Activated naive CD8-positive, alpha-beta T cell (primary cell): ENCODE data around the gene A3GALT2.

Experiments
- H3K27ac Mint-ChIP-seq: one replicate; pipeline ENCODE4 v1.8.0; 2021; ENCODE audit warnings: mixed read lengths
- H3K27me3 Mint-ChIP-seq: one replicate; pipeline ENCODE4 v1.8.0; 2021; ENCODE audit warnings: mixed read lengths
- H3K36me3 Mint-ChIP-seq: one replicate; pipeline ENCODE4 v1.8.0; 2021; ENCODE audit warnings: mixed read lengths
- H3K4me1 Mint-ChIP-seq: one replicate; pipeline ENCODE4 v1.8.0; 2021; ENCODE audit warnings: low read depth, mixed read lengths
- H3K4me3 Mint-ChIP-seq: one replicate; pipeline ENCODE4 v1.8.0; 2021; ENCODE audit warnings: mild to moderate bottlenecking, mixed read lengths
- H3K9me3 Mint-ChIP-seq: one replicate; pipeline ENCODE4 v1.8.0; 2021; ENCODE audit warnings: low read depth, mixed read lengths

A3GALT2 gene

DNA sequence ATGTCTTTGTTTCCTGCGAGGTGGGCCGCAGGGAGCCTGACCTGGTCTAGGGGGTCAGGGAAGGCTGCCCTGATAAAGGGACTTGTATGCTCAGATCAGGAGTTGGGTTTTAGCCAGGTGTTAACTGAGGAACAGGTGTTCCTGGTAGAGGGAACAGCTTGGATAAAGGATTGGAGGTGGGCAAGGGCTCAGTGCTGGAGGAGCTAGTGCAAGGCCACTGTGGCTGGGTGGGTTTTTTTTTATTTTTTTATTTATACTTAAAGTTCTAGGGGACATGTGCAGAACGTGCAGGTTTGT, 31.1 kb downstream of the A3GALT2 start:
- peaks cover 12% of the 10 kb centered on the region for H3K36me3 Mint-ChIP-seq
- H3K4me1 Mint-ChIP-seq = peaks cover 2% of the 10 kb centered on the region
- no peaks in the 10 kb centered on the region for H3K27me3 Mint-ChIP-seq
- H3K4me3 Mint-ChIP-seq = no peak overlapping the region
- H3K9me3 Mint-ChIP-seq = no peaks in the 10 kb centered on the region
- H3K27ac Mint-ChIP-seq = no peak overlapping the region

DNA sequence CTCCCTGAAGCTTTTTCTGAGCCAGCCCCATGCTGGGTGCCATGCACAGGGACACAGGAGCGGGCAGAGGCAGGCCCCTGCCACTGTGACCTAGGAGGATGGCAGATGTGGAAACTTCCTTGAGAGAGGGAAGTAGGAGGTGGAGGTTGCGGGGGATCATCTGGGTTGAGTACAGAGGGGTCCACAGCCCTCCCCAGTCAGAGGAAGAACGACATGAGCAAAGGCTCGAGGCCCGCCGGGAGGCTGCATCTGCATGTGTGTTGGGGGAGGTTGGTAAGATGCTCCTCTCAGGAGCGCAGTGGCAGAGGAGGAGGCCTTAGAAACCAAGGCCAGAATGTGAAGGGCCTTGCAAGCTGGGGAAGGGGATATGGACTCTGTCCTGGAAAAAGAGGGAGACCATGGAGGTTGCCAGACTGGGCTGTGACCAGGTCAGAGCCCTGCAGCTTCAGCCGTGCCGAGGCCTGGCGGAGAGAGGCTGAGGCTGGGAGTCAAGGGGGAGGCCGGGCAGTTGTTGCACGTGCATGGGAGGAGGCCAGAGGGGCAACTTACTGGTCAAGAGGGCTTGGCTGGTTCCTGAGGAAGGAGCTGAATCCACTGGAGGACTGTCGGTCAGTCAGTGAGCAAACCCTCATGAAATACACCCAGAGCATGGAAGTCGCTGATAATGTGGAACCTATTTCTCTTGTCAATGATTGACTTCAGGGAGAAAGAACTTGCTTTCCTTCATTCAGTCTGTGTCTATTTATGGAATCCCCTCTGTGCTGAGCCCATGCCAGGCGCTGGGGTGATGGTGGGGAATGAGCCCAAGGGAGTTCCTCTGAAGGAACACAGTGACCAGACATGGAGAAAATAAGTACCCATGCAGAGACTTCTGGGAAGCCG, 31.7 kb downstream of the A3GALT2 start:
- no peaks in the 10 kb centered on the region for H3K27me3 Mint-ChIP-seq
- H3K9me3 Mint-ChIP-seq = no peaks in the 10 kb centered on the region
- peaks cover 2% of the 10 kb centered on the region for H3K4me1 Mint-ChIP-seq
- H3K36me3 Mint-ChIP-seq = peaks cover 14% of the 10 kb centered on the region
- no peak overlapping the region for H3K4me3 Mint-ChIP-seq
- H3K27ac Mint-ChIP-seq = no peak overlapping the region

DNA sequence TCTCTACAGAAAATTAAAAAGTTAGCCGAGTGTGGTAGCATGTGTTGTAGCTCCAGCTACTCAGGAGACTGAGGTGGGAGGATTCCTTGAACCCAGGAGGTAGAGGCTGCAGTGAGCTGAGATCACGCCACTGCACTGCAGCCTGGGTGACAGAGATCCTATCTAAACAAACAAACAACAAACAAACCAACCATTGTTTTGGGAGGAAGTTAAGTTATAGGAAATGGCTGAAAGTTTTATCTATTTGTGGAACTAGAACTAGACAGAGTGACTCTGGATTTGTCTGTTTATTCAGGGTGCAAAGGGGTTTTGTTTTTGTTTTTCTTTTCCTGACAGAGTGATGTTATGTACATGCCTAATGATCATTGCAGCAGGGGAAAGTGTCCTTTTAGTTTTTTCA, 33.6 kb downstream of the A3GALT2 start:
- Mint-ChIP-seq H3K4me1 (peaks cover 2% of the 10 kb centered on the region), H3K27ac (no peak overlapping the region), H3K9me3 (no peaks in the 10 kb centered on the region), H3K27me3 (no peaks in the 10 kb centered on the region), H3K4me3 (no peak overlapping the region), H3K36me3 (peaks cover 16% of the 10 kb centered on the region)

DNA sequence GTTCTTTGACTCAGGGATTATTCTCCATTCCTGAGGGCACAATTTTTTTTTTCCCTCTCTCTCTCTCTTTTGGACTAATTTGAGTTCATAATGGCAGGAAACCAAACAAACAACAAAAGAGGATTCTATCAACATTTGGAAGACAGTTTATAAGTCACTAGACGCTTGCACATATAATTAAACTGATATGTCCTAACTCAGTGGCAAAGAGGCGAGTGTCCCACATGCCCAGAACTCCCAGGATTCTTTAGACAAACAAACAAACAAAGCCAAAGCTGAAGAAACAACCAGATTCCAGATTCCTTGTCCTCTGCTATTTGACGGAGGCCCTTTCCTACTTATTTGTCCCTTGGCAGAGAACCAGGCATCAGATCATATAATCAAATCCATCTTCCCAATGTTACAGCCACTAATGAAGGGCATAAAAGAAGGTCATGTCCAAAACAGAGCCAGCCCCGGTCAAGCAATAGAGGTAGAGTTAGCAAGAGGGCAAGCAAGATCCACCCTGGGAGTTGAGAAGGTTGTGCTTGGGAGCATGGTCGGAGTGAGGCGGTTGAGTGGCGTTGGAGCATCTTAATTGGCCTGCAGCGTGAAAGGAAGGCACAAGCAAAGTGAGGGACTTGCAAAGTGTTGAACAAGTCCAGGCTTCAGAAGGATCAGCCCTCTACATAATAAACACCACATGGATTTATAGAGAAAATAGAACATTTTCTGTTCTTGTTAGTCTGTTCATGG, 34.3 kb downstream of the A3GALT2 start:
- no peaks in the 10 kb centered on the region for H3K27me3 Mint-ChIP-seq
- H3K4me3 Mint-ChIP-seq = no peak overlapping the region
- no peak overlapping the region for H3K27ac Mint-ChIP-seq
- no peaks in the 10 kb centered on the region for H3K9me3 Mint-ChIP-seq
- H3K4me1 Mint-ChIP-seq = peaks cover 2% of the 10 kb centered on the region
- peaks cover 18% of the 10 kb centered on the region for H3K36me3 Mint-ChIP-seq

DNA sequence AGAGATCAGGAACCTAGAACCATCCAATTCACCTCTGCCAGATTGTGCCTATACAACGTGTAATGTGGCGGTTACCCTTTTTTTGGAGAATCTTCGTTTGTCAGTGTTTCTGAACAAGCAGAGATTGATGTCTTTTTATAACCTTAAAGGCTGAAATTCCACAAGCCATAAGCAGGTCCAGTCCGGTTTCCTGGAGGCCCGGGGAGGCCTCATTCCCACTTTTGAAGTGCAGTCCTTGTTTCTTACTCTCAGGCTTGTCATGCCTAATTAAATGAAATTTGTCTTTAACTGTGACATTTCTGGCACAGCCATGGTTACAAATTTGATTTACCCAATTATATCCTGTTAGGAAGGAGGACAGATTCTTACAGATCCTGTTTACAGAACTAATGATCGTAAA, 36.8 kb downstream of the A3GALT2 start:
- Mint-ChIP-seq H3K27ac (no peak overlapping the region), H3K4me1 (peaks cover 2% of the 10 kb centered on the region), H3K4me3 (no peak overlapping the region), H3K9me3 (no peaks in the 10 kb centered on the region), H3K36me3 (peaks cover 11% of the 10 kb centered on the region), H3K27me3 (no peaks in the 10 kb centered on the region)

DNA sequence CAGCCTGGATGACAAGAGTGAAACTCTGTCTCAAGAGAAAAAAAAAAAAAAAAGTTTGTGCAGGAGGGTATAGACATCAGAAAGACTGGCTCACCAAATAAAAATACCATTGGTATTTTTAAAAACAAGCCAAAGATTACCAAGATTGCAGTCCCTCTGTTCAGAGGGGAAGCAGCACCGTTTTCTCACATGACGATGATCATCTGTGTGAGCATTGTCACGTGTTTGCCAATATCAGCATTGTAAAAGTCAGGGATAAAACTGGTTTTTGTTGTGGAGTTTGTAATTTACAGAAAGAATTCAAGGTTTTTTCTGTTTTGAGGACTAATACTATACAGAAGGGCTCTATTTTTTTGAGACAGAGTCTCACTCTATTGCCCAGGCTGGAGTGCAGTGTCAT, 38.1 kb downstream of the A3GALT2 start:
- Mint-ChIP-seq H3K9me3 (no peaks in the 10 kb centered on the region), H3K27me3 (no peaks in the 10 kb centered on the region), H3K27ac (no peak overlapping the region), H3K36me3 (peaks cover 8% of the 10 kb centered on the region), H3K4me3 (no peak overlapping the region), H3K4me1 (peaks cover 2% of the 10 kb centered on the region)

DNA sequence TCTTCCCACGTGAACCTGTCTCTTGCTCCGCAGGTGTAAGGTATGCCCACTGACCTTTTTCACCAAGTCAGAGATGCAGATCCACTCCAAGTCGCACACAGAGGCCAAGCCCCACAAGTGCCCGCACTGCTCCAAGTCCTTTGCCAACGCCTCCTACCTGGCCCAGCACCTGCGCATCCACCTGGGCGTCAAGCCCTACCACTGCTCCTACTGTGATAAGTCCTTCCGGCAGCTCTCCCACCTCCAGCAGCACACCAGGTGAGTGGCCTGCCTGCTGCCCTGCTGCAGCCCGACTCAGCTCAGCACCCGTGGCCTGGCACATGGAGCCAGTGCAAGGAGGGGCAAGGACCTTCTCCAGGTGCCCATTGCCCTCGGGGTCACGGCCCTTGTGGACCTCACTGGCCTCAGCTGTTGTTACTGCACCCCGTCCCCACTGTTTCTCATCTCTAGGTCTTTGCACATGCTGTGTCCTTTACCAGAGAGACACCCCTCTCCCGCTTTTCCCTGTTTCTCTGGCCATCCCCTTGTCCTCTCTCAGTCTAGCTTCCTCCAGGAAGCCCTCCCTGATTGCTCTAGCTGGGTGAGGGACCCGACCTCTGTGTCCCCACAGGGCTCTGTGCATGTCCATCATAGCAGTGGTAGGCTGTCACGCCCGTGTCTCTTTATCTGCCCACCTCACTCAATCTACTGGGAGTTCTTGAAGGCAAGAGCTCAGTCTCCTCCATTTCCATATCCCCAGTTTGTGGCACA, 39.2 kb downstream of the A3GALT2 start:
- Mint-ChIP-seq H3K27ac (no peak overlapping the region), H3K4me3 (no peak overlapping the region), H3K27me3 (no peaks in the 10 kb centered on the region), H3K4me1 (peaks cover under 1% of the 10 kb centered on the region), H3K9me3 (no peaks in the 10 kb centered on the region), H3K36me3 (peaks cover 7% of the 10 kb centered on the region)

DNA sequence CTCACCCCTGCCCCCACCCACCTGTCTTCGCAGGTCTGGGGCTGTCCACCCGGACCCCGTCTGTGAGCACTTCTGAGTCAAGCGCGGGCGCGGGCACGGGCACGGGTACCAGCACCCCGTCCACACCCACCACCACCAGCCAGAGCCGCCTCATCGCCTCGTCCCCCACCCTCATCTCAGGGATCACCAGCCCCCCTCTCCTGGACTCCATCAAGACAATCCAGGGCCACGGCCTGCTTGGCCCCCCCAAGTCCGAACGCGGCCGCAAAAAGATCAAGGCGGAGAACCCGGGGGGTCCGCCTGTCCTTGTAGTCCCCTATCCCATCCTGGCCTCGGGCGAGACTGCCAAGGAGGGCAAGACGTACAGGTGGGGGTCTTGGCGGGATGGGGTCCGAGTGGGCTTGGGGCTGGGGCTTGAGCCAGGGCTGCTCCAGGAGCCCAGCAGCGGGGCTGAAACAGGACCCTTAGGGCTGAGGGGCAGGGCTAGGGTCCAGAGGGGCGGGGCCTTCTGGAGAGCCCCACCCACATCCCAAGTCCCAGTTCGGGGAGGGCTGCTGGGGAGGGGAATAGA, 40.7 kb downstream of the A3GALT2 start:
- H3K4me1 Mint-ChIP-seq = no peaks in the 10 kb centered on the region
- H3K9me3 Mint-ChIP-seq = no peaks in the 10 kb centered on the region
- no peak overlapping the region for H3K4me3 Mint-ChIP-seq
- no peaks in the 10 kb centered on the region for H3K27me3 Mint-ChIP-seq
- no peak overlapping the region for H3K27ac Mint-ChIP-seq
- H3K36me3 Mint-ChIP-seq = peaks cover 6% of the 10 kb centered on the region

DNA sequence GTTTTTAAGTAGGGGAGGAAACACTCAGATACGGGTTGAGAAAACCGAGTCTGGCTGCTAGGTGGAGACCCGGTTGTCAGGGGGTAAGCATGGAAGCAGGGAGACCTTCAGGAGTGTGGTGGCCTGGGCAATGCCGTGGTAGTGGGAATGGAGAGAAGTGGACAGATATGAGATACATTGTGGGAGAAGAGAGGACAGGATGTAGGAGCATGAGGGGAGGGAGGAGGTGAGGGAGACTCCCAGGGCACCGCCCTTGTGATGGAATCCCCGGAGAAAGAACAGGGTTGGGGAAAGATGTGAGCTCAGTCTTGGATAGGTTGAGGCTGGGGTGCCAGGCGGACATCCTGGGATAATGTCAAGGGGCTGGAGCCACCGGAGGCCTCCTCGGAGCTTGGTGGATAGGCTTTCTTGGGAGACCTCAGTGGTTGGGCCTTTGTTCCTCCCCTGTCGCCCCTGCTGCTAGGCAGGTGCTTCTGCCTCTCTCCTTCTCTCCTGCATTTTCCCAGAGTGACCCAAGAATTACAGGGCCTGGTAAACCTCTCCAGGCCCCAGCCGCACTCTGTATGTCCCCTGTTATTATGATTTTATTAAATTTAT, 43.3 kb downstream of the A3GALT2 start:
- Mint-ChIP-seq H3K27me3 (no peaks in the 10 kb centered on the region), H3K4me1 (peaks cover 10% of the 10 kb centered on the region), H3K9me3 (no peaks in the 10 kb centered on the region), H3K36me3 (peaks cover 2% of the 10 kb centered on the region), H3K4me3 (no peak overlapping the region), H3K27ac (no peak overlapping the region)

DNA sequence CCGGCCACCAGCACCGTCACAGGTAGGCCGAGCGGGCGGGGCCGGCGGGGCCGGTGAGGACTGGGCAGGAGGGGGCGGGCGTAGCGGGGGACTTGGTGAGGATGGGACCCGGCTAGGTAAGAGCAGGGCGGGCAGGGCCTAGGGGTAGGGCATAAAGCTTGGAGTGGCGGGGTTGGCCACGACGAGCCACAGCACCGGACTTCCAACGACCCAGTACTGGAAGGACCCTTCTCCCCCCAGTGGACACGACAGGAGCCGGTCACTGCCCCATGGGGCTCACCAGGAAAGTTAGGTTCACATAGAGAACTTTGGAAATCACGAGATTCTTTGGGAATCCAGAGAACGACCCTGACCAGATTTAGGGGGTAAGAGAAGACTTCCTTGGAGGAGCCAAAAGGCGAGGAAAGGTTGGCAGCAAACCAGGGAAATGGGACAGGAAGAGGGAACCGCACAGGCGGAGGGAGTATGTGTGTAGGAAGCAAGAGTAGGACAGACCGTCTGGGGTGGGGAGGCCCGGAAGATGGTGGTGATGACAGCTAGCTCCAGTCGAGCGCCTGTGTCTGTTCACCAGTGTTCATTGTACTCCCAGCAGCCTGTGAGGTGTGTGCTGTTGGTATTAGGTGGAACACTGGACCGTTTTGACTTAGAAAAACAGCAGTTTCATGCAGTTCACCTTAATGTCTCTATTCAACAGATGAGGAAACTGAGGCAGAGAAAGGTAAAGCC, 44.2 kb downstream of the A3GALT2 start:
- no peaks in the 10 kb centered on the region for H3K36me3 Mint-ChIP-seq
- H3K9me3 Mint-ChIP-seq = no peaks in the 10 kb centered on the region
- H3K27me3 Mint-ChIP-seq = no peaks in the 10 kb centered on the region
- H3K27ac Mint-ChIP-seq = no peak overlapping the region
- peaks cover 14% of the 10 kb centered on the region for H3K4me1 Mint-ChIP-seq
- H3K4me3 Mint-ChIP-seq = no peak overlapping the region

DNA sequence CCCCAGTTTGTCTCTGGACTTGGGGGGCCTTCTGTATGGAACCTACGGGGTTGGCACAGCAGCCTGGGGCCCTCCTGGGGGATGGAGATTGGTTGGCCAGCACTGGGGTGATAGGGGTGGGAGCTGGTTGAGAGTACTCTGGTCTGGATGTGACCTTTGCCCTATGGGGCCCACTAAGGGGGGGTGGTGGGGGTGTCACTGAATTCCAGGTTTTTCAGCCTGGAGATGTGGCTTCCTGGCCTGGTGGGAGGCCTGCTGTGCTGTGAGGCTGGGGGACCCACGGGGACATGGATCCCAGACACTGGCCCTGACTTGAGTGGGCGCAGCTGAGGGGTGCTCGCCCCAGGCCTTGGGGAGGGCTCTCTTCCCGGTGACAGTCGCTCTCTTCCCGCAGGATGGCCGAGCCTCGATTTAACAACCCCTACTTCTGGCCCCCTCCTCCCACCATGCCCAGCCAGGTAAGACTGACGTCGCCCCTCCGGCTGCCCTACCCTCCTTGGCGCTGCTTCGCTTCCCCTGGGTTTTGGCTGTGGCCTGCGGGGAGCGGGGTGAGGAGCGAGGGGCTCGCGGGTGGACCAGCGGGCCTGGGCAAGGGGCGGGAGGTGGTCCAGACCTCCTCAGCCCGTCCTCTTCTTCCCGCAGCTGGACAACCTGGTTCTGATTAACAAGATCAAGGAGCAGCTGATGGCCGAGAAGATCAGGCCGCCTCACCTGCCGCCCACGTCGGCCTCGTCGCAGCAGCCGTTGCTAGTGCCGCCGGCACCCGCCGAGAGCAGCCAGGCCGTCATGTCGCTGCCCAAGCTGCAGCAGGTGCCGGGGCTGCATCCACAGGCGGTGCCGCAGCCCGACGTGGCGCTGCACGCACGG, 45.0 kb downstream of the A3GALT2 start:
- Mint-ChIP-seq H3K36me3 (no peaks in the 10 kb centered on the region), H3K4me3 (no peak overlapping the region), H3K27ac (no peak overlapping the region), H3K9me3 (no peaks in the 10 kb centered on the region), H3K4me1 (peaks cover 18% of the 10 kb centered on the region), H3K27me3 (no peaks in the 10 kb centered on the region)

DNA sequence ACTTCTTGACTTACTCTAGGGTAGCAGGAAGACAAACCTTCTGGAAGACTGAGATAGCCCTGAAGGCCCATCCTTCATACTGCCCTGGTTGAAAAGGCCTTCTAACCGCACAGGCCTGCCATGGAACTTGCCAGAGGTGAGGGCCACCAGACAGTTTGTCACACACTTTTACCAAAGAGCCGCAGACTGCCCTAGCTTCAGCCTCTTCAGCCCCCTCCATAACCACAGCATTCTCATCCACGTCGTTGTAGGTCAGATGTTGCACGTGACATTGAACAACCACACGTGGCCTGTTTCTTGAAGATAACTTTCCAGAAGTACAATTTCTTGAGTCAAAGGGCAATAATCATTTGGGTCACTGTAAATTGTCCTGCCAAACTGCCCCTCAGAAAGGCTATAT, 45.7 kb downstream of the A3GALT2 start:
- H3K27me3 Mint-ChIP-seq = no peaks in the 10 kb centered on the region
- H3K9me3 Mint-ChIP-seq = no peaks in the 10 kb centered on the region
- no peak overlapping the region for H3K4me3 Mint-ChIP-seq
- H3K27ac Mint-ChIP-seq = no peak overlapping the region
- no peaks in the 10 kb centered on the region for H3K36me3 Mint-ChIP-seq
- peaks cover 18% of the 10 kb centered on the region for H3K4me1 Mint-ChIP-seq

DNA sequence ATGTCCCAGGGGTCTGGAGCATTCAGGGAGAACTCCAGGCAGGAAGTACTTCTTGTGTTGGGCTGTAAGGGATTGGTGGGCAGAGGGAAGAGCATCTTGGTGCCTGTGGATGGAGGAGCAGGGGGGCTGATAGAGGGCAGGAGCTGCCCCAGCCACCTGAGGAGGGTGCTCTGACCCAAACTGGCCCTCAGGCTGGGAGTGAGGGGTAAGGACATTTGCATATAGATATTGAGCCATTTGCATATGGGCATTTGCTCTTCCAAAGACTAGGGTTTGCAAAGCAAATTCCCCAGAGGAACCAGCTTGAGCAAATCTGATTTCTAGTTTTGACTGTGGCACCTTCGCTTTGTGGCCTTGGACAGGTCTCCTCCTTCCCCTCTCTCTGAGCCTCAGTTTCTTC, 46.5 kb downstream of the A3GALT2 start:
- Mint-ChIP-seq H3K27ac (peak overlapping the region; percentile 61), H3K4me3 (no peak overlapping the region), H3K4me1 (peaks cover 20% of the 10 kb centered on the region)

More for the DNA sequence above, 46.5 kb downstream of the A3GALT2 start:
- Mint-ChIP-seq H3K36me3 (no peaks in the 10 kb centered on the region), H3K27me3 (no peaks in the 10 kb centered on the region), H3K9me3 (no peaks in the 10 kb centered on the region)
